ENCODE data around the gene SUN5. TPM values are rescaled to one million over a fixed set of nuclear protein-coding genes. Genes with fewer than 3 reads are reported as not detected.

Gene SUN5
- total RNA-seq, 6 experiments from 2014 or later, result not detected

DNA sequence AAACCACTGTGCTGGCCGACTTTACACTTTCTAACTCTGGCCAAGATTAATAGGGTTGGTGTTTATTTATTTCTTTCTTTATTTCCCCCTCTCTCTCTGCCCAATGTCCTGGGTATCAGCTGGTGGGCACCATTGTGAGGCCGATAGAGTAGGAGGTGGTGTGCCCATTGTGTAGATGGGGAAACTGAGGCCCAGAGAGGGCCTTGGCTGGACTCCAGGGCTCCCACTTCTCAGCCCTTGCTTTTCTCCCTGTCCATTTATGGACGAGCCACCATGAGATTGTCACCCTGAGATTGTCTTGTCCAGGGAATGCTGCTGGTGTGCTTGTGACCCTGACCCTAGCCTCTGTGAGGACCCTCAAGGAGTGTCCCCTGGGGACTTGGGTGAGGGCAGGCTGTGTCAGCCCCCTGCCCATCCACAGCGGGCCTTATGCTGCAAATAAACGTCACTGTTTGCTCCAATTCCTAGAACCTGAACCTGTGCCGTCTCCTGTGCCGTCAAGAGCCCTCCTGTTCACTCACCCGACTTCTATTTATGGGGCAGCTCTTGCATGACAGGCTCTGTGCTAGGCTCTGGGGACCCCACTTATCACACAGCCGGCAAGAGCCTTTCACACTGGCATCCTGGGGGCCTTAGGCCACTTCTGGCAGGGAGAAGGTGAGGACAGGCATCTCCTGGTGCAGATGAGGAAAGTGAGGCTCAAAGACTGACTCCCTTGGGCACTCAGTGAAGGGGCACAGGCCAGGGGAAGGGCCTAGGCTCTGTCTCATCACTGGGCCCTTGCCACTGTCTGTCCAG lies 24.8 kb downstream of the SUN5 start:
- no peak for DNase-seq
- no peak for ATAC-seq
- H3K4me3 ChIP-seq, result no peak overlapping the region
- H3K27ac ChIP-seq, result no peak overlapping the region
- no peaks in the 10 kb centered on the region for H3K27me3 ChIP-seq
- TF ChIP-seq POLR2A (IDR thresholded peaks at IDR 0.05), result no peak
- TF ChIP-seq CTCF (IDR thresholded peaks at IDR 0.05), result no peak
- 62% methylated on average over 4 of the region's 9 CpGs for WGBS (ENCODE audit: insufficient coverage, low coverage, low lambda C conversion rate, missing lambda C conversion rate)
- no peaks in the 10 kb centered on the region for H3K9me3 ChIP-seq
- H3K4me1 ChIP-seq, result no peaks in the 10 kb centered on the region
- H3K36me3 ChIP-seq, result no peaks in the 10 kb centered on the region
- intact Hi-C loops (cut with DNase I), result no loop called here

DNA sequence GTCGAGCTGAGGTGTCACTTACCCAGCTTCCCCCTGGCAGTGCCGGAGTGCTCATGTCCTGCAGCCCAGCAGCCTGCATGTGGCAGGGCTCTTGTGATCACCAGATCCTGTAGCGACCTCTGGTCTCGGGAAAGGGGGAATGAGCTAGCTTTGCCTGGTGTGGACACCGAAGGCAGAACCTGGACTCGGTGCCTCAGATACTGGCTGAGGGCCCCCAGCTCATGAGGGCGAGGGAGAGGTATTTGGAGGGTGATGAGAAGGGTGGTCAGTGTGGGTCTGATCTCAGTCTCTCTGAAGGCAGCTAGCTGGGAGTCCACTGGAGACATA lies 26.3 kb downstream of the SUN5 start:
- H3K27ac ChIP-seq, result no peak overlapping the region
- no peaks in the 10 kb centered on the region for H3K9me3 ChIP-seq
- H3K4me1 ChIP-seq, result no peaks in the 10 kb centered on the region
- H3K4me3 ChIP-seq, result no peak overlapping the region
- WGBS (ENCODE audit: insufficient coverage, low coverage, low lambda C conversion rate, missing lambda C conversion rate), result no CpG with 5 or more reads among the region's 7 CpGs
- intact Hi-C loops (cut with DNase I), result no loop called here
- H3K36me3 ChIP-seq, result no peaks in the 10 kb centered on the region
- H3K27me3 ChIP-seq, result no peaks in the 10 kb centered on the region
- DNase-seq (no peak), ATAC-seq (no peak)
- TF ChIP-seq CTCF (IDR thresholded peaks at IDR 0.05) (no peak), POLR2A (IDR thresholded peaks at IDR 0.05) (no peak)

DNA sequence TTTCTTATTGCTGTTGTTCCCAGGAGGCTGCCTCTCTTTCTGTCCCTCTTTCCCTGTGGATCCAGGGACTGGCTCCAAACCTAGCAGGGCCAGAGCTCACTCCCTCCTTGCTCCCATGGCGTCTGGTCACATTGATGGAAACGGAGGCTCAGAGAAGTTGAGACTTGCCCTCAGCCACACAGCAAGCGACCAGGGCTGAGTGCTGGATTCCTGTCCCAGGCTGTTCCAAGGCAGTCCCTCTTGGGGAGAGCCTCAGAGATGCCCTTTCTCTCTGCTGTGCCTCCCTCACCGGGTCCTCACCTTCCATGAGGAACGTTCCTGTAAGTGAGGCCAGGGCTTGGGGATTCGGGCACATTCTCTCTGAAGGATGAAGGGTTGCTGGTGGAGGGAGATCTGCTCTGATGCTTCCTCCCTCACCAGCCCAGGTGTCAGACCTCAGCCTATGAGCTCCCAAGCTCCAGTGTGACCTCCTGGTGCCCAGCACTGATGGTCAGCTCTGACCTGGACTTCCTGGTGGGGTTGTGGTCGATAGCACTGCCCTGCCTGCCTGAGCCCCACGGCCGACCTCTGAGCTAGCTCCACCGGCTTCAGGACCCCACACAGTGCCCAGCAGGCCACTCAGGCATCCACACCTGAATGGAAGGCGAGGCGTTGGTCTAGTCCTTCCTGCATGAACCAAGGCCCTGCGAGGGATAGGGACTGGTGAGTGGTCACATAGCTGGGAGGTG lies 26.8 kb downstream of the SUN5 start:
- no peak for DNase-seq
- WGBS (ENCODE audit: insufficient coverage, low coverage, low lambda C conversion rate, missing lambda C conversion rate), result 65% methylated on average over 6 of the region's 13 CpGs
- intact Hi-C loops (cut with DNase I), result no loop called here
- TF ChIP-seq POLR2A (IDR thresholded peaks at IDR 0.05), result no peak
- no peak for TF ChIP-seq CTCF (IDR thresholded peaks at IDR 0.05)
- Histone ChIP-seq H3K4me1 (no peaks in the 10 kb centered on the region), H3K4me3 (no peak overlapping the region), H3K36me3 (no peaks in the 10 kb centered on the region), H3K27me3 (no peaks in the 10 kb centered on the region), H3K27ac (no peak overlapping the region), H3K9me3 (no peaks in the 10 kb centered on the region)
- ATAC-seq, result no peak

- Histone ChIP-seq H3K36me3 (no peaks in the 10 kb centered on the region), H3K9me3 (no peaks in the 10 kb centered on the region), H3K27ac (no peak overlapping the region), H3K4me3 (no peak overlapping the region), H3K4me1 (no peaks in the 10 kb centered on the region), H3K27me3 (no peaks in the 10 kb centered on the region)
- 61% methylated on average over 6 of the region's 6 CpGs for WGBS (ENCODE audit: insufficient coverage, low coverage, low lambda C conversion rate, missing lambda C conversion rate)
- no peak for TF ChIP-seq POLR2A (IDR thresholded peaks at IDR 0.05)
- DNase-seq, result no peak
- intact Hi-C loops (cut with DNase I), result no loop called here
- ATAC-seq, result no peak
Measured at GRCh38 chr20:32976746-32977145, 27.5 kb downstream of the SUN5 start.
